Measurements from ENCODE around the gene F2R. TPM values are rescaled to one million over a fixed set of nuclear protein-coding genes. Genes with fewer than 3 reads are reported as not detected.

F2R gene
- total RNA-seq, 2 experiments from 2014 or later: 0.42 to 0.43 TPM

DNA sequence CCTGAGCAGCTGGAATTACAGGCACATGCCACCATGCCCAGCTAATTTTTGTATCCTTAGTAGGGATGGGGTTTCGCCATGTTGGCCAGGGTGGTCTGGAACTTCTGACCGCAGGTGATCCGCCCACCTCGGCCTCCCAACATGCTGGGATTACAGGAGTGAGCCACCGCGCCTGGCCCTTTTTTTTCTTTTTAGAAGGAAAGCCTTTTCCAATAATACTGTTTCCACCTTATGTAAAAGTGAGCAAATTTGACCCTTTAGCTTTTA is 23.7 kb upstream of the F2R start:
- CTCF ChIA-PET: interaction anchor here (0.6 to 1.3 kb wide), 4 partner anchors 45 to 149 kb away, joined by 3 to 4 read pairs (median 4); no protein-coding TSS in a partner anchor
- H3K9me3 Mint-ChIP-seq: no peaks in the 10 kb centered on the region
- DNase-seq: no peak
- no peak overlapping the region for H3K4me3 Mint-ChIP-seq
- peaks cover 15% of the 10 kb centered on the region for H3K4me1 Mint-ChIP-seq (ENCODE audit: low read depth)
- intact Hi-C loops (cut with micrococcal nuclease): loop anchor here (1.0 to 5.0 kb wide), 5 partner anchors 19 to 1125 kb away; partner anchors contain the start of gene IQGAP2
- no peak overlapping the region for H3K27ac Mint-ChIP-seq
- no peaks in the 10 kb centered on the region for H3K27me3 Mint-ChIP-seq (ENCODE audit: low read depth)
- peaks cover 42% of the 10 kb centered on the region for H3K36me3 Mint-ChIP-seq (ENCODE audit: low read depth)

DNA sequence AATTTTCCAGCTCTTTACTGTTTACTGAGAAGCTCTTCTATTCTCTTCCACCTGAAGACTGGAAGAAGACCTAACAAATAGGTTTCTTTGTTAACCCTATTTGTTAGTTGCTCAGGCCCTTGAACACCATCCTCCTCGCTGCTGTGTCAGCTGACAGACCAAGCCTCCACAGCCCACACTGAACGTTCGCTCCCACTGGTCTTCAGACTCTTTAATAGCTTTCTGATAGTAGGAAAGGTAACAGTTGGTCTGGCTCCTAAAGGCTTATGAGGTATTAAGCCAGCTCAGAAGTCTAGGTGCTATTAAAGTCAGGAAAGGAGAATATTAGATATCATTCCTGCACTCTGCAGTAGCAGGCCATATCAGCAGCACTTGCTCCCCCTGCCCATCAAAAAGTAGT is 23.3 kb upstream of the F2R start:
- DNase-seq: no peak
- H3K27me3 Mint-ChIP-seq (ENCODE audit: low read depth): no peaks in the 10 kb centered on the region
- H3K9me3 Mint-ChIP-seq: no peaks in the 10 kb centered on the region
- no peak overlapping the region for H3K4me3 Mint-ChIP-seq
- intact Hi-C loops (cut with micrococcal nuclease): loop anchor here (1.0 to 5.0 kb wide), 5 partner anchors 18 to 1125 kb away; partner anchors contain the start of gene IQGAP2
- H3K4me1 Mint-ChIP-seq (ENCODE audit: low read depth): peaks cover 15% of the 10 kb centered on the region
- CTCF ChIA-PET: interaction anchor here (0.6 to 1.2 kb wide), 3 partner anchors 44 to 82 kb away, joined by 3 to 4 read pairs (median 4); no protein-coding TSS in a partner anchor
- peaks cover 41% of the 10 kb centered on the region for H3K36me3 Mint-ChIP-seq (ENCODE audit: low read depth)
- H3K27ac Mint-ChIP-seq: no peak overlapping the region

DNA sequence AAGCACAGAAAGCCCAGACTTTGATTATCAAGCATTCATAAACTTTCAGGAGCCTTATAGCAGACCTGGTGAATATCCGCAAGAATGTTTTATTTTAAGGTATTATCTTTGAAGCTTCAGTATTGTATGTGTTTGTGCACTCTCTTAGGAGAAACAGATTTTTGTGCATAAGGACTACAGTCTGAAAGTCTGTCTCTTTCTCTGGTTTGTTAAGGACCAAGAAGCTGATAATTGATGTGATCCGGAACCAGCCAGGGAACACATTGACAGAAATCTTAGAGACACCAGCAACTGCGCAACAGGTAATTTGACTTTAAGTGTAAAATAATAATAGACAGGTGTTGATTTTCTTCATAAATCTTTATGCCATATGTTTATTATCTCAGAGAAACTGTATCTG is 22.8 kb upstream of the F2R start:
- Mint-ChIP-seq H3K27ac (no peak overlapping the region), H3K9me3 (no peaks in the 10 kb centered on the region), H3K36me3 (ENCODE audit: low read depth) (peaks cover 39% of the 10 kb centered on the region), H3K4me3 (no peak overlapping the region), H3K27me3 (ENCODE audit: low read depth) (no peaks in the 10 kb centered on the region), H3K4me1 (ENCODE audit: low read depth) (peaks cover 15% of the 10 kb centered on the region)
- intact Hi-C loops (cut with micrococcal nuclease): loop anchor here (2.0 to 5.0 kb wide), 4 partner anchors 18 to 1126 kb away; partner anchors contain the start of gene IQGAP2
- CTCF ChIA-PET: interaction anchor here (0.9 to 1.2 kb wide), 2 partner anchors 46 to 81 kb away, joined by 4 read pairs; no protein-coding TSS in a partner anchor
- no peak for DNase-seq

DNA sequence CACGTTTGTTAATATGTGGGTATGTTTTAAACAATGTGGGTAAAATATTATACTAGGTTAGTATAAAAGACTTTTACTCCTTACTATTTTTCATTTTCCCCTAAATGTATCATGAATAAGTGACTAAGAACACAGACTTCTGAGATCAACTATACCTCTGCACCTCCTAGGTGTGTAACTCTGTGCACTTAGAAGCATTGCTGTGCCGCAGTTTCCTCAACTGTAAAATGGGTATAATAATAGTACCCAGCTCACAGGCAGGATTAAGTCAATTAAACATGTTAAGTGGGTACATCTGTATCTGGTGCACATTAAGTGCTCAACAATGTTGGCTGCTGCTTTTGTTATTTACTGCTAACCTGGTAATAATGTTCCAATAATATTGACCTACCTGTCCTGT is 21.6 kb upstream of the F2R start:
- Mint-ChIP-seq H3K4me3 (no peak overlapping the region), H3K36me3 (ENCODE audit: low read depth) (peaks cover 42% of the 10 kb centered on the region), H3K9me3 (no peaks in the 10 kb centered on the region), H3K27me3 (ENCODE audit: low read depth) (no peaks in the 10 kb centered on the region), H3K27ac (no peak overlapping the region), H3K4me1 (ENCODE audit: low read depth) (peaks cover 15% of the 10 kb centered on the region)
- intact Hi-C loops (cut with micrococcal nuclease): loop anchor here (5.0 kb wide), 2 partner anchors 292 to 1127 kb away; partner anchors contain the start of gene IQGAP2
- CTCF ChIA-PET: no interaction called here
- DNase-seq: no peak

DNA sequence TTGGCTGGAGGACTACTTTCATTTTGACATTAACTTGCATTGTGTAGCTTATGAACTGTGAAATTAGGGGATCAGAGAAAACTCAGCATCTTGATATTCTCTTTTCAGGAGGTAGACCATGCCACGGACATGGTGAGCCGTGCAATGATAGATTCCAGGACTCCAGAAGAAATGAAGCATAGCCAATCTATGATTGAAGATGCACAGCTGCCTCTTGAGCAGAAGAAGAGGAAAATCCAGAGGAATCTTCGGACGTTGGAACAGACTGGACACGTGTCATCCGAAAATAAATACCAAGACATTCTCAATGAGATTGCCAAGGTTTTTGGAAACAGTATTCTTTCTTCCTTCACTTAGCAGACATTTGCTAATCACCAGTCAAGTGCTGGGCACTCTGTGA is 20.6 kb upstream of the F2R start:
- no peaks in the 10 kb centered on the region for H3K27me3 Mint-ChIP-seq (ENCODE audit: low read depth)
- H3K27ac Mint-ChIP-seq: no peak overlapping the region
- H3K4me1 Mint-ChIP-seq (ENCODE audit: low read depth): peaks cover 15% of the 10 kb centered on the region
- DNase-seq: no peak
- no peaks in the 10 kb centered on the region for H3K9me3 Mint-ChIP-seq
- intact Hi-C loops (cut with micrococcal nuclease): no loop called here
- CTCF ChIA-PET: no interaction called here
- no peak overlapping the region for H3K4me3 Mint-ChIP-seq
- H3K36me3 Mint-ChIP-seq (ENCODE audit: low read depth): peaks cover 36% of the 10 kb centered on the region

DNA sequence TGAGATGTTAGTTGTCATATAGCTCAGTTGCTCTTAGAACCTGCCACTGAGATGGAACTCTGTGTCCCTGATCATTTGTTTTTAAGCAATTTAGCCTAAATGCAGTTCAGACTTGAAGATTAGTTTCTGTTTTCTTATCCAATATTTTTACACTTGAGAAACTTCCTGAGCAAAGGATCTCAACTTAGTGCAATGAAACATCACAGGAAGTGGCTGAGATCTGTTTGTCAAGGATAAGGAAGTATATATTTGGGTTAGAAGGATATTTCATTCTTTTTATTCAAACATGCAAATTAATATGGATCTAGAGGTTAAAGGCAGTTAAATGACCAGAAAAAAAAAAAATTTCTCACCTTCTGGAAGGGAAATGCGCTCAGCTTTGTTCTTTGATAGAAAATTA is 19.7 kb upstream of the F2R start:
- H3K36me3 Mint-ChIP-seq (ENCODE audit: low read depth): peaks cover 40% of the 10 kb centered on the region
- H3K27me3 Mint-ChIP-seq (ENCODE audit: low read depth): no peaks in the 10 kb centered on the region
- no peak overlapping the region for H3K27ac Mint-ChIP-seq
- H3K4me1 Mint-ChIP-seq (ENCODE audit: low read depth): peaks cover 10% of the 10 kb centered on the region
- no peak for DNase-seq
- CTCF ChIA-PET: no interaction called here
- H3K9me3 Mint-ChIP-seq: no peaks in the 10 kb centered on the region
- intact Hi-C loops (cut with micrococcal nuclease): no loop called here
- no peak overlapping the region for H3K4me3 Mint-ChIP-seq

DNA sequence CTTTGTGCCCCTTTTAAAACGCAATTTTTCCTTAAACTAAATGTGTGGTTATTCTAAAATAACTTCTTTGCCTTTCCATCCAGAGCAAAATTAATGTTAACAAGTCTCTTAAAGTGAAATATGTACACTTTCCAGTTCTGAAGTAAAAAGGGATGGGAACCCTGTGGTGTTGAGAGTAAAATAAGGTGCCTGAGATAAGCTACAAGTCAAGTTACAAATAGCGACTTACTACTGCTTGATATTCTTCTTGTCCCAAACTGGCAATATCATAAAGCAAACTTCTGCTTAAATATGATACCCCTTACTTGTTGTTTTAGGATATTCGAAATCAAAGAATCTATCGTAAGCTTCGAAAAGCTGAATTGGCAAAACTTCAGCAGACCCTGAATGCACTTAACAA is 18.3 kb upstream of the F2R start:
- H3K27ac Mint-ChIP-seq: no peak overlapping the region
- H3K36me3 Mint-ChIP-seq (ENCODE audit: low read depth): peaks cover 49% of the 10 kb centered on the region

DNA sequence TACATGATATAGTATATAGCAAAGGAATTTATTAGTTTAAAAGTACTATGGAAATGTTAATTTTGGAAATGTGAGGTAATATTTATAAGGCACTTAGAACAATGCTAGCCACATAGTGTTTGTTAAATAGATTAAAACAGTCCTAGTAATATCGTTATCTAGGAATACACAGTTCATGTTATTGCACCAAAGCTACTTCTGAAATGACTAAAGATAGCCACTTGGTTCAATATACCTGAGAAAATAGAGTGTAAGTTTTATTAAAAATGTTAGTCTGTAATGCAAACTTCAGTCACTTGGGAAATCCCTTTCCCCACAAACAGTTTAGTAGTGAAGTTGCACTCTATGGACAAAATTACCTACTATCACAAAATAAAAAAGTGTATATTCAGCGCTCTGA is 15.4 kb upstream of the F2R start:
- Mint-ChIP-seq H3K27ac (no peak overlapping the region), H3K9me3 (no peaks in the 10 kb centered on the region), H3K4me1 (ENCODE audit: low read depth) (no peaks in the 10 kb centered on the region), H3K27me3 (ENCODE audit: low read depth) (no peaks in the 10 kb centered on the region), H3K36me3 (ENCODE audit: low read depth) (peaks cover 36% of the 10 kb centered on the region), H3K4me3 (no peak overlapping the region)
- CTCF ChIA-PET: interaction anchor here (0.5 kb wide), 1 partner anchor 327 kb away, joined by 4 read pairs; no protein-coding TSS in a partner anchor
- intact Hi-C loops (cut with micrococcal nuclease): no loop called here
- DNase-seq: no peak

More for the DNA sequence above, 18.3 kb upstream of the F2R start:
- CTCF ChIA-PET: interaction anchor here (0.6 to 0.7 kb wide), 2 partner anchors 49 to 312 kb away, joined by 4 to 5 read pairs; no protein-coding TSS in a partner anchor
- no peaks in the 10 kb centered on the region for H3K27me3 Mint-ChIP-seq (ENCODE audit: low read depth)
- H3K4me1 Mint-ChIP-seq (ENCODE audit: low read depth): no peaks in the 10 kb centered on the region
- no peak for DNase-seq
- intact Hi-C loops (cut with micrococcal nuclease): no loop called here
- H3K9me3 Mint-ChIP-seq: no peaks in the 10 kb centered on the region
- H3K4me3 Mint-ChIP-seq: no peak overlapping the region

DNA sequence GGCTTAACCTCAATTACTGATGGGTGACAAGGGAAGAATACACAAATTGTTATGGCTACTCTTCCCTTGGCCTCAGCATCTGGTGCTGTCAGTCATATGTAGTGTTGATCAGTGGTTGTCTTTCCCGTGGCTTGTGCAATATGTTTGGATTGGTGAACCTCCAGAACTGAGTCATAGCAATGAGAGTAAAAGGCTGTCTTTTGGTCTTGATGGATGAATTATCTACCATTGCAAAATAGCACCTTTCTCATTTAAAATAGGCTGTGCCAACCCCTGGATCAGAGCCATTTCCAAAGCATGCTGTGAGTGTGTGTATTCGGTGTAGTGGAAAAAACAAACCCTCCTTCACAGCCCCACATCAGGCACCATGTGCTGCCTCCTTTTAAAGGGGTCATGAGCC is 14.6 kb upstream of the F2R start:
- Mint-ChIP-seq H3K4me1 (ENCODE audit: low read depth) (no peaks in the 10 kb centered on the region), H3K4me3 (no peak overlapping the region), H3K36me3 (ENCODE audit: low read depth) (peaks cover 31% of the 10 kb centered on the region), H3K27me3 (ENCODE audit: low read depth) (no peaks in the 10 kb centered on the region), H3K9me3 (no peaks in the 10 kb centered on the region), H3K27ac (no peak overlapping the region)
- CTCF ChIA-PET: interaction anchor here (0.5 kb wide), 1 partner anchor 326 kb away, joined by 4 read pairs; no protein-coding TSS in a partner anchor
- intact Hi-C loops (cut with micrococcal nuclease): no loop called here
- DNase-seq: no peak

DNA sequence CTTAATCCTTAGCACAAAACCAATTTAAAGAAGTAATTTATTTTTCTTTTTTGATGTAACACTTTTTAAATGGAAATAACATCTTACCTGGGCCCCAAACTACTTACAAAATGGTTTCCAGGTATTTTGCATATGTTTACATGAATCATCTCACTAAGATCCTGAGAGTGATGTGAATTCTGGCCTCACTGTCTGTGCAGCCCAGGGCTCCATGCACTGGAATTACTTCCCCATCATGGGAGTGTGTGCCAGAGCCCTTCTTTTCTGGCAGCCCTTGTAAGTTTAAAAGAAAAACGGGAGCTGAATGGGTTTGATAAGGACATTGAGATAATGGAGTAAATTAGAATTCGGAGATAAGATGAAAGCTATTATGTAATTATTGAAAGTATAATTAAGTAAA is 12.2 kb upstream of the F2R start:
- H3K4me1 Mint-ChIP-seq (ENCODE audit: low read depth): no peaks in the 10 kb centered on the region
- peaks cover 29% of the 10 kb centered on the region for H3K36me3 Mint-ChIP-seq (ENCODE audit: low read depth)
- intact Hi-C loops (cut with micrococcal nuclease): no loop called here
- H3K27me3 Mint-ChIP-seq (ENCODE audit: low read depth): no peaks in the 10 kb centered on the region
- CTCF ChIA-PET: interaction anchor here (0.6 to 2.7 kb wide), 4 partner anchors 10 to 117 kb away, joined by 3 to 10 read pairs (median 4); no protein-coding TSS in a partner anchor
- no peak for DNase-seq
- no peaks in the 10 kb centered on the region for H3K9me3 Mint-ChIP-seq
- no peak overlapping the region for H3K27ac Mint-ChIP-seq
- H3K4me3 Mint-ChIP-seq: no peak overlapping the region

DNA sequence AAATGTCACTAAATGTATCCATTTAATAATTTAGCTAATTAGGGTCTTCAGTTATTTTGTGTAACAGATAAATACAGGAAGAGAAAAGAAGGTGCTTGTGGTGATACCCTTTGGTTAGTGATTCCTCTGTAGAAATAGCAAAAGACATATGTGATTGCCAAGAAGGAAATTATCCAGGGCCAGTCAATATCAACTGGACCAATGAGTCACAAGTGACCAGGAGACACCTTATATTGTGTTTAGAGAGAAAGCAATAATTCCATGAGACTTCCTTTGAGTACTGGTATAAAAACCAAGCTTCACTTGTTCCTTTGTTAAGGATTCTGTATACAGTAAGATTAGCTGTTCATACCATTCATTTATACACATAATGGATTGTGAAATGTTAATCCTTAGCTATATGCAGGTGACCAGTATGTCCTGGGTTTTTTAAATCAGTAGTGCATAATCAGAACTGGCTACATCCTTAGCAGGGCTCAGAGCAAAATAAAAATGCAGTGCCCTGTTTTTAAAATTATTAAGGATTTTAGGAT is 11.7 kb upstream of the F2R start:
- Mint-ChIP-seq H3K27ac (no peak overlapping the region), H3K36me3 (ENCODE audit: low read depth) (peaks cover 26% of the 10 kb centered on the region), H3K4me1 (ENCODE audit: low read depth) (no peaks in the 10 kb centered on the region), H3K27me3 (ENCODE audit: low read depth) (no peaks in the 10 kb centered on the region), H3K4me3 (no peak overlapping the region), H3K9me3 (no peaks in the 10 kb centered on the region)
- DNase-seq: no peak
- CTCF ChIA-PET: interaction anchor here (0.6 to 2.7 kb wide), 5 partner anchors 9 to 117 kb away, joined by 3 to 10 read pairs (median 3); no protein-coding TSS in a partner anchor
- intact Hi-C loops (cut with micrococcal nuclease): no loop called here

DNA sequence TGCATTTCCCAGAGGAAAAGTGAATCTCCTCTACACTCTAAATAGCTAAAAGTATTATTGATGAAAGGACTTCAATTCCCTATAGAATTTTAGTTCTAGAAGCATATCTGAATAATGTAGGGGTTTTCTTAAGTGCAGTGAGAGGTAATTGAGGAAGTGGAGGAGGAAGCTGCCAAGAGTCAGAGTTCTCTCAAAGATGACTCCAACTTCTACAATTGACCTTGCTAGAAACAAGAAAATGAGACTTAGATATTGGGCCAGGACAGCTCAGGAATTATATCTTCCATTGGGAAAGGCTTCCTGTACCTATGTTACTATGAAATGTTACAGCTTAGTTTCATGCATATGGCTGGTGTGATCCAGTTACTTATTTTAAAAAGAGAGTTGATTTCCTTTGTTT is 10.4 kb upstream of the F2R start:
- Mint-ChIP-seq H3K4me1 (ENCODE audit: low read depth) (peaks cover 1% of the 10 kb centered on the region), H3K36me3 (ENCODE audit: low read depth) (peaks cover 22% of the 10 kb centered on the region), H3K27ac (no peak overlapping the region), H3K27me3 (ENCODE audit: low read depth) (no peaks in the 10 kb centered on the region), H3K4me3 (no peak overlapping the region), H3K9me3 (no peaks in the 10 kb centered on the region)
- DNase-seq: no peak
- CTCF ChIA-PET: interaction anchor here (1.1 to 2.7 kb wide), 2 partner anchors 16 to 69 kb away, joined by 3 to 10 read pairs; no protein-coding TSS in a partner anchor
- intact Hi-C loops (cut with micrococcal nuclease): no loop called here

DNA sequence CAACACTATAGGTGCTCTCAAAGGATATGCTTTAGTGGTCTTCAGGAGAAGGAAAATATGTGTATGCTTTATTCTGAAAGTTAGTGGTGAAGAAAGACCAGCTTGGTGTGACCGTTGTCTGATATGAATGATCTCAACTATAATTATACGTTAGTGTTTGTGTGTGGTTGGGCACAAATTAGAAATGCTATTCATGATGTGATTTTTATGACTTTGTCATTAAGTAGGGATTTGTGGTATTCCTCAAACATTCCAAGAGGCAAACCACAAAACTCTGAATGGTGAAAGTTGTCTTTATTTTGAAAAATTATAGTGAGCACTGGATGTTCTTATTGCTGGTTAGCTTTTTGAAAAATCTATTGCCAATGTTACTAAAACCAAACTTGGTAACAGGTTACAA is 6.2 kb upstream of the F2R start:
- intact Hi-C loops (cut with micrococcal nuclease): loop anchor here (2.0 to 10.0 kb wide), 2 partner anchors 17 to 235 kb away; no protein-coding TSS in a partner anchor
- CTCF ChIA-PET: interaction anchor here (1.7 kb wide), 1 partner anchor 65 kb away, joined by 4 read pairs; no protein-coding TSS in a partner anchor
- H3K36me3 Mint-ChIP-seq (ENCODE audit: low read depth): peaks cover 5% of the 10 kb centered on the region
- H3K4me3 Mint-ChIP-seq: no peak overlapping the region
- H3K27me3 Mint-ChIP-seq (ENCODE audit: low read depth): peaks cover 18% of the 10 kb centered on the region
- DNase-seq: no peak
- no peaks in the 10 kb centered on the region for H3K9me3 Mint-ChIP-seq
- H3K4me1 Mint-ChIP-seq (ENCODE audit: low read depth): peaks cover 15% of the 10 kb centered on the region
- no peak overlapping the region for H3K27ac Mint-ChIP-seq

All from activated naive CD4-positive, alpha-beta T cell treated with anti-CD3 and anti-CD28 coated beads for 36 hours (primary cell).